GM18505 (cell line): ENCODE data around the gene RYR3.
"Not testable (repeated sequence)": the region's sequence is repeated elsewhere in the genome, so short reads cannot be mapped to it uniquely, and the experiment has no call there.

Experiments
- ATAC-seq: cut with Tn5 transposase; IDR thresholded peaks from one replicate; pipeline ENCODE4 v1.9.1; 2021; ENCODE audit not compliant: unreplicated experiment
- POLR2A ChIP-seq: IDR thresholded peaks from 4 replicates; pipeline ENCODE4 v1.6.1; 2011; ENCODE audit warnings: borderline replicate concordance; ENCODE audit not compliant: insufficient read depth, insufficient read length; ENCODE audit errors: extremely low read depth

RYR3 gene

DNA sequence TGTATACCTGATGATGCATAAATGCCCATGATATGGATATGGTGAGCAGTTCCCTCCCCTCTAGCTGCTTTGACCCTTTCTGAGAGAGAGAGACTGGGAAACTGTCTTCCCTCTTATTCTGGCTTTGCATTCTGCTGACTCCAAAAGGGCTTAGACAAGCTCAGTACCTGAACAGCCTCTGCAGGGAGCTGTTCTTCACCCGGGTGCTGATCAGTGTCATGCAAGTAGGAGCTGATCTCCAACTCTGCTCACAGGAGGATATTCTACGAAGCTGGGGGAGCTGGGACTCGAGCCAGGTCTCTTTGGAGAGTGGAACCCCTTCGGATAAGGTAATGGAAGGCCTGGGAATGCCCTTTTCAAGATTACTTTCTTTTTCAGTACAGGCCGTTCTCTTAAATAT lies 237.1 kb downstream of the RYR3 start:
- TF ChIP-seq POLR2A: no peak
- ATAC-seq: no peak

DNA sequence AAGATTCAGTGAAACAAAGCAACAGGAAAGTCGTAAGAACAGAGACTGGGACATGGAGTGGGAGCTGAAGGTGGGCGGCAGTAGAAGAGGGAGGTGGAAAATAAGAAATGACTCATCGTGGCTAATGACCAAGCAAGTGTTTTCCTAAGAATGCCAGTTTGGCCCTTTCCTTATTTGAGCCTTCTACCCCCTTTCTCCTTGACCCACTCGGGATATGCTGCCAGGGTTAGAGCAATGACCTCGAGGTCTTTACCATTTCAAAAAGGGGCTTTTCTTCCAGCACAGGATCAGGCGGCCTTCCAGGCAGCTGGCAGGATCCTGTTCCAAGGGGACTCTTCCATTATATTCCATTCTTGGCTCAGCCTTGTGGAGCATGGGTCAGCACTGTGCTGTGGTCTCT lies 241.1 kb downstream of the RYR3 start:
- no peak for ATAC-seq

DNA sequence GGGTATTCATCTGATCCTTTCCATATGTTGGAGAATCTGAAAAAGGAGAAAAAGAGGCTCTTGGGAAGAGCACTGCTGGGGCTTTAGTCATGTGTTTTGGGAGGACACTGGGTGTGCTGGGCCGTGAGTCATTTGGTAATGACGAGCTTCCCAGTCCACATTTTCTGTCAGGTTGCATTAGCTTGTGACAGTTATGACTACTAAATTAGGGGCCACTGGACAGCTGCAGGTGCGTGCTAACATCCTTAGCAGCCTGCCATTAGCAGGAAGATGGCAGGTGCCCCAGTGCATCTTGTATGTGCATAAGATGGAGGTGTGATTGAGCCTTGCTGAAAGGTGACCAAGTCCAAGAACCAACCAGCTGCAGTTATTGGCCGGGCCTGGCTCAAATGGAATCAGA lies 242.4 kb downstream of the RYR3 start:
- no peak for ATAC-seq
- TF ChIP-seq POLR2A: no peak

More for the DNA sequence above, 241.1 kb downstream of the RYR3 start:
- no peak for TF ChIP-seq POLR2A

DNA sequence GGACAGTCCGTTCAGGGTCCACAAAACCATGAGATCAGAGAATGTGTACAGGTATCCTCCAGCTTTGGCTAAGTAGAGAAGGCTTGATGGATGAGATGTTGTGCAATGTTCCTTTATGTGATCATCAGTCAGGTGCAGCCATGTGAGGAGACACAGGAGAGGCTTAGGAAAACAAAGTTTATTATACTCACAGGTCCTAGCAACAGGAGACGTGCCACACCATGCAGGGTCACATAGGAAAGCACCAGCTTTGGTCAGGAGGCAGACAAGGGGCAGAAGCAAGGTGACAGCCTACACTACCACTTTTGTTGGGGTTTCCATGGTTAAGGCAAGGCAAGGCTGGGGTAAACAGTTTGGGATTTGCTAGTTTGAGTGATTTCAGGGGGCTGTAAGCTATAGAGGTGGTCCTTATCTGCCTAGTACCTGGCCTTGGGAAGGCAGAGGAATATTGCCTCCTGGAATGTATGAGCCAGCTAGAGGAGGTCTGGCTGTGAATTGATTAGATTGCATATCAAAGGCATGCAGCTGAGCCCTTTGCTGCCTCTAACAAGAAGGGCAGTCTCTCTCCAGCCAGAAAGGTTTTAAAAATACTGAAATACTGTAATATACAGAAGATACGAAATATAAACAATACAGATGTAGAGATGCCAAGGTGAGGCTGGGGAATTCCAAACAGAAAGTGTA lies 248.6 kb downstream of the RYR3 start:
- no peak for ATAC-seq
- no peak for TF ChIP-seq POLR2A

DNA sequence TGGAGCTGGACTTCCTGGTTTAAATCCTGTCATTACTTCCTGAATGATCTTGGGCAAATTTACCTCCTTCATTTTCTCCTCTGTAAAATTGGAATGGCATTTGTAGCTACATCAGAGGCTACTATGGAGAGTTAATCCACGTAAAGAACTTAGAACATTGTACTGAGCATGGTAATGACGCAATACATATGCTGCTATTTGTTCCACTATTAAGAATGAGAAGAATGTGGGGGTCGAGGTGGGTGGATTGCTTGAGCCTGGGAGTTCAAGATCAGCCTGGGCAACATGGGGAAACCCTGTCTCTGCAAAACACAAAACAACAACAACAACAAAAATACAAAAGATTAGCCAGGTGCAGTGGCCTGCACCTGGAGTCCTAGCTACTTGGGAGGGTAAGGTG lies 250.6 kb downstream of the RYR3 start:
- no peak for ATAC-seq
- no peak for TF ChIP-seq POLR2A

DNA sequence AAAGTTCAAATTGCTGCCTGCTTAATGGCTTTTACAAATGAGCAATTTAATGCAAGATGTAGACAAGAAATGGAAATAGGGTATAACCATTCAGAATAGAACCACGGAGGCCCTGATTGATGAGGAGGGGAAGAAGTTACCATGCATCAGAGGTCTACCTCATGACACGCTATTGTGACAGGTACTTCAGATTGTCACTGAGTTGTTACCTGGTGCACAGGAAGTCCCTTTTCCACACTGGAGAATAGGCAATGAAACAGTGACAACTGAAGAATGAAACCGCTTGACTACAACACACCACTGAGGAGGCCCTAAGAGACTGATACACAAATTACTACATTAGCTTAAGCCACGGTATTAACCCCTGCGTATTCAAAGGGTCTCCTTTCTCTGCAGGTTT lies 251.2 kb downstream of the RYR3 start:
- no peak for ATAC-seq
- no peak for TF ChIP-seq POLR2A

DNA sequence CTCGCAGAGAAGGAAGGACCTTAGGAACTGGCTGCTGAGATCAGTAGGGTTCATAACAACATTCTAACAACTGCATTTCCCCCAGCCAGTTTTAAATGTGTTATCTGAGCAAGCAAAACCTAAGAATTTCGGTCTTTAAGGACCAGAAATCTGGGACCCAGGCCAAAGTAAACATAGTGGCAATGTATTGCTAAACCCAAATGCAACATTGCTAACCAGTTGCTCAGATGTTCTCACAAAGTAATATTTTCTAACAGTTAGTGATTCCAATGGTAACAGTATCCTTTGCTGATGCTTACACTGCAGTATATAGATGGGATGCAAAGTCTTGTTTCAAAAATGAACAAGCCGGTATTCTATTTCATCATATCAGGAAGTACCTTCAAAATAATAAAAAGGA lies 254.3 kb downstream of the RYR3 start:
- no peak for ATAC-seq
- TF ChIP-seq POLR2A: no peak

DNA sequence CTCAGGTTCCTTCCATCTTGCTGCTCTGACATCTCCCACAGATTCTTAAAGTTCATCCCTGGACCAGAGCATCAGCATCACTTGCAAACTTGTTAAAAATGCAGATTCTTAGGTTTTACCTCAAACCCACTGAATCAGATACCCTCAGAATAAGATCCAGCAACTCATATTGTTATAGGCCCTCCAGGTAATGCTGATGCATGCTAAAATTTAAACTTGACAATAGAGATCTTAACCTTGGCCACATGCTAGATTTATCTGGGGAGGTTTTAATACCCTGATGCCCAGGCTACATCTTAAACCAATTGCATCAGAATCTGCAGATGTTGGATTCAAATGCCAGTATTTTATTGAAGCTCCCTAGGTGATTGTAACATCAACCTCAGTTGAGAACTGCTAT lies 256.9 kb downstream of the RYR3 start:
- no peak for ATAC-seq
- TF ChIP-seq POLR2A: no peak

DNA sequence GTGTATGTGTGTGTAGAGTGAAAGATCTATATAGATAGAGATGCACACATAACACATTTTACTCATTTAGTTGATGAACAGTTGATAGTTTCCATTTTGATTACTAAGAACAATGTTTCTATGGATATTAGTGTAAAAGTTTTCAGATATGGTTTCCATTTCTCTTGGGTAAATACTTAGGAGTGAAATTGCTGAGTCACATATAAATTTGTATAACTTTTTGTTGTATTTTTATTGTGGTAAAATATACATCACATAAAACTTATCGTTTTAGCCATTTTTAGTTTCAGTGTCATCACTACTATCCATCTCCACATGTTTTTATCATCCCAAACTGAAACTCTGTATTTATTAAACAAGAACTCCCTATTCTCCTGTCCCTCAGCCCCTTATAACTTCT lies 258.3 kb downstream of the RYR3 start:
- no peak for TF ChIP-seq POLR2A
- ATAC-seq: no peak

DNA sequence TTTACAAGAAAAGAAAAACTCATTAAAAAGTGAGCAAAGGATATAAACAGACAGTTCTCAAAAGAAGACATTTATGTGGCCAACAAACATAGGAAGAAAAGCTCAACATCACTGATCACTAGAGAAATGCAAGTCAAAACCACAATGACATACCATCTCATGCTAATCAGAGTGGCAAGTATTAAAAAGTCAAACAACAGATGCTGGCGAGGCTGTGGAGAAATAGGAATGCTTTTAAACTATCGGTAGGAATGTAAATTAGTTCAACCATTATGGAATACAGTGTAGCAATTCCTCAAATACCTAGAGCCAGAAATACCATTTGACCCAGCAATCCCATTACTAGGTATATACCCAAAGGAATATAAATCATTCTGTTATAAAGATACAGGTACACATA lies 267.1 kb downstream of the RYR3 start:
- ATAC-seq: not testable (repeated sequence)

DNA sequence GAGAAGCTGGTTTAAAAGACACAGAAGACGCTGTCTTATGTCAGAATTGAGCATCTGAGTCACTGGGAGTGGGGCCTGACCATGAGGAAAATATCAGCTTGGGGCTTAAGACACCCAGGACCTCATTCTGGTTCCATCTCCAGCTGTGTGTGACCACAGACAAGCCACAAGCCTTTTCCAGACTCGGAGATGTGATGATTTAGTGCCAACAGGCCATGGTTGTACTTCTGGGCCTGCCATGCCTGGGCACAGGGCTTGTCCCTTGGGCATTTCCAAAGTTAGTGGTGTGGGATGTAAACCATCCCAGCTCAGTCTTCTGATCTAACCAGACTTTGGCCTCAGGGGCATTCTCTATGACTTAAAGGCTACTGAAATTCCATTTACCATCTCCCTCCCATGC lies 269.8 kb downstream of the RYR3 start:
- ATAC-seq: no peak
- TF ChIP-seq POLR2A: no peak

DNA sequence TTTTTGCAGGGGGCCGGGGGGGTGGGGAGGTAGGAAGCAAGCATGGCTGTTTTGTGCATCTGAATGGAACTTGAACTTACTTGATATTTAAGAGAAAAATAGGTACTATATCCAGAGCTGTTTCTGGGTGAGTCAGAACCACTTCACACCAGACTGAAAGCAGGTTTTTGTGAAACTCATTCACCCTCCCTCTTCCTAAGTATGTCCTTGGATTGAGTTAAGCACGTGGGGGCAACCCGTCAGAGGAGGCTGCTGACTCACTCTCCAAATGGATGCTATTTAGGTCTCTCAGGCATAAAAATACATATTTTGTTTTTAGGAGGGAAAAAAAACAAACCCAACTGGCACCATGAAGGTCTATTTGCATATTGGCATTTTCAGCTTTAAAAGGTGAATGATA lies 270.3 kb downstream of the RYR3 start:
- TF ChIP-seq POLR2A: no peak
- no peak for ATAC-seq

DNA sequence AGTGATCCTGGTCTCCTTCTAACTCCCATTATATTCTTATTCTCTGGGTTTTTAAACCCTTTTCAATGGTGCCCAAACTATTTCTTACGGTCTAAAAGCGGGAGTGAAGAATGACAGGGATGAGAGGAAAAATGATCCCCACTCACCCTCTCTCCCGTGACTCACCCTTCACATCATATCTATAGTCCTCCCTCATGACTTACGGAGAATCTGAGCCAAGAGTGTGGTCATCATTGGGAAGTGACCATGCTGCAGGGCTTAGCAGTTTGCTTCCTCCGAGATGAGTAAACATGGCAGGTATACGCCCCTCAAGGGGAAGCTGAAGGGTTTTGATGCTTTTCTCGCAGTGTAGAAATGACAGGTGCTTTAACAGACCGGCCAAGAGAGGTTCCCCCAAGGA lies 274.0 kb downstream of the RYR3 start:
- no peak for TF ChIP-seq POLR2A
- ATAC-seq: no peak

DNA sequence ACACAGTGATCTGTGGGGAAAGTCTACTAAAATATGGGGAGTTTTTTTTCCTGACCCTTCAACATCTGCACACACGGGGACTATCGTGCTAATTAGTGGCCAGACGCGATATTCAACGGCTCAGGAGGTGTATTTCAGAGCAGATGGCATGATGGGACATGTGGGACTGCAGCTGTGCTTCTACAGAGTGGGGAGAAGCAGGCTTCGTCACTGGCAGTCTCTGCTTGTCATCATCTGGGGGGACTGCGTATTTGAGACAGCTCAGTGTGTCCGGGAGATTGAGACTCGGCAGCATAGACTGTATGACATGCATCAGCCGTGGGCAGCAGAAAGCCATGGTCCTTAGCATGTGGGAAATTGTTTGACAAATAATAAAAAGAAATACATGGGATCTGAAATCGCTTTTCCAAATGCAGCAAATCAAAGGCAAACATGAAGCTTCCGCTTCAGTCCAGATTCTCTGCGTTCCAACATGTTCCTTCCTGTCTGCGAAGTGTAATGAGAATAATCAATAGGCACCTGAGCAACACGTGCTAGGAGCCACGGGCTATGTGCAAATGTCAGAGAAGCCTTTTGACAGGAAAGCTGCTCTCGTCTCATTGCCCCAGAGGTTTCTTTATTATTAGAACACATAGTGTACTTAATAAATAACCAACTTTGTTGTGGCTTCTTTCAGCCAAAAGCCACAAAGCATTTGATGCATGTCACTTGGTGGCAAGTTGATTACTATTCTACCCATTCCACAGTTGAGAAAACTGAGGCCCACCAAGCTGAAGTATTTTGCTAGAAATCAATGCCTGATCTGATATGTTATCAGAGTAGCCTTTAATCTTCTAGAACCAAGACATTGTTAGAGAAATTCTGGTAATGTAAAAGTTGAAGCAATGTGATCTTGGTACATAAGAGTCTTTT lies 276.3 kb downstream of the RYR3 start:
- ATAC-seq: no peak
- no peak for TF ChIP-seq POLR2A

DNA sequence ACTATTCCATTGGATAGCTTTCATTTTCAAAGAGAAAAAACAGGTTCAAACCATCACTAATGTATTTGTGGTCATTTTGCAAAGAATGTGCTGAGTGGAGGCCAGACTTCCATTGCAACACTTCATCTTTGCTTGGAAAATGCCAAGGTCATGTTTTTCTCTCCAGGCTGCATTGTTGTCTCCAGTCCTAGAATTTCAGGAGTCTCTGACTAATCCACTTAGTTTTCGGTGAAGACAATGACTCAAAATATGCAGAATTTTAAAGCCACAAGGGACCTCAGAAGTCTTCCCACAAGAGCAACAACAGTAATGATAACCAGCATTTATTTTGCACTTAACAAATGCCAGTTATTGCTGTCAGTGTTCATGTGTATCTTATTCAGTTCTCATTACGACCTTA lies 277.0 kb downstream of the RYR3 start:
- no peak for ATAC-seq
- TF ChIP-seq POLR2A: no peak

DNA sequence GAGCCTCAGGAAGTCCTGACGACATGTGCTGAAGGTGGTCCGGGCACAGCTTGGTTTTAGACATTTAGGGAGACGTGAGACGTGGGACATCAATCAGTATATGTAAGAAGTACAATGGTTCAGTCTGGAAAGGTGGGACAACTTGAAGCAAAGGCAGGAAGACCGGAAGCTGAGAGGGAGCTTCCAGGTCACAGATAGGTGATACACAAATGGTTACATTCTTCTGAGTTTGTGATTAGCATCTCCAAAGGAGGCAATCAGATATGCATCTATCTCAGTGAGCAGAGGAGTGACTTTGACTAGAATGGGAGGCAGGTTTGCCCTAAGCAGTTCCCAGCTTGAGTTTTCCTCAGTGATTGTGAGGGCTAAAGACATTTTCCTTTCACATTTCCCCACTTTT lies 282.1 kb downstream of the RYR3 start:
- TF ChIP-seq POLR2A: no peak
- no peak for ATAC-seq

DNA sequence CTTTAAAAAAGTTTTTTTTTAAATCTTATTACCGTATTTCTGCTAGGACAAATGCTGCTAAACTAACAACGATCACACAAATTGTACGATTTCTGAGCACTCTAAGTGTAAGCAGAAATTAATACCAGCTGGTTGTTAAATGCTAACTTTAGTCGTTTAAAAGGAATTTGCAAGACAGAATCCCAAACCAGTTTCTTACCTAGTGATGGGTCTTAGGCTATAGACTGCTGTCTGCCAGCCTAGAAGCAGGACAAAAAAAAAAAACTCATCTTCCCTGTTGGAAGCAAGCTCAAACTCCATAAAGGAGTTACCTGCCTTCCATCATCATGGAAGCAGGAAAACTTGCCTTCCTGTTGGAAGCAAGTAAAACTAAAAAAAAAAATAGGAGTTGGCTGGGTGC lies 287.6 kb downstream of the RYR3 start:
- ATAC-seq: not testable (repeated sequence)
